ENCODE data around the gene MPST. TPM values are rescaled to one million over a fixed set of nuclear protein-coding genes. Genes with fewer than 3 reads are reported as not detected.

The MPST gene
- total RNA-seq, 3 donors from 2014 or later: 135 to 224 (median 186) TPM

GRCh38 chr22:37059876-37060449 lies 40.4 kb downstream of the MPST start:
- ATAC-seq (peak; percentile 12), DNase-seq (no peak)
- Histone ChIP-seq H3K4me1 (ENCODE audit: low read depth) (peaks cover 6% of the 10 kb centered on the region), H3K36me3 (ENCODE audit: low read depth) (no peaks in the 10 kb centered on the region), H3K4me3 (no peak overlapping the region), H3K9me3 (no peaks in the 10 kb centered on the region)
- TF ChIP-seq CTCF (IDR thresholded peaks at IDR 0.05): no peak
- intact Hi-C loops (cut with DNase I, micrococcal nuclease): no loop called here

GRCh38 chr22:37060801-37061610 lies 41.5 kb downstream of the MPST start:
- Histone ChIP-seq H3K4me1 (ENCODE audit: low read depth) (peaks cover 6% of the 10 kb centered on the region), H3K36me3 (ENCODE audit: low read depth) (no peaks in the 10 kb centered on the region), H3K9me3 (no peaks in the 10 kb centered on the region), H3K4me3 (no peak overlapping the region)
- intact Hi-C loops (cut with DNase I, micrococcal nuclease): no loop called here
- TF ChIP-seq CTCF (IDR thresholded peaks at IDR 0.05): no peak
- ATAC-seq (no peak), DNase-seq (no peak)

- Histone ChIP-seq H3K9me3 (no peaks in the 10 kb centered on the region), H3K36me3 (ENCODE audit: low read depth) (no peaks in the 10 kb centered on the region), H3K4me1 (ENCODE audit: low read depth) (peaks cover 6% of the 10 kb centered on the region), H3K4me3 (no peak overlapping the region)
- TF ChIP-seq CTCF (IDR thresholded peaks at IDR 0.05): no peak
- intact Hi-C loops (cut with DNase I, micrococcal nuclease): no loop called here
- no peak for DNase-seq
- no peak for ATAC-seq
These were observed 42.3 kb downstream of the MPST start for GRCh38 chr22:37061611-37062375.

GRCh38 chr22:37062376-37062675 lies 42.8 kb downstream of the MPST start:
- ATAC-seq (no peak), DNase-seq (no peak)
- no peaks in the 10 kb centered on the region for H3K36me3 ChIP-seq (ENCODE audit: low read depth)
- no peaks in the 10 kb centered on the region for H3K9me3 ChIP-seq
- intact Hi-C loops (cut with DNase I, micrococcal nuclease): no loop called here
- no peak overlapping the region for H3K4me3 ChIP-seq
- peaks cover 6% of the 10 kb centered on the region for H3K4me1 ChIP-seq (ENCODE audit: low read depth)
- TF ChIP-seq CTCF (IDR thresholded peaks at IDR 0.05): no peak

- no peak for DNase-seq
These were observed 43.3 kb downstream of the MPST start for GRCh38 chr22:37062702-37063381.

More at GRCh38 chr22:37062702-37063381, 43.3 kb downstream of the MPST start:
- no peak for TF ChIP-seq CTCF (IDR thresholded peaks at IDR 0.05)
- Histone ChIP-seq H3K9me3 (no peaks in the 10 kb centered on the region), H3K4me3 (no peak overlapping the region), H3K36me3 (ENCODE audit: low read depth) (no peaks in the 10 kb centered on the region), H3K4me1 (ENCODE audit: low read depth) (peaks cover 6% of the 10 kb centered on the region)
- ATAC-seq: no peak
- intact Hi-C loops (cut with DNase I, micrococcal nuclease): no loop called here
